ENCODE data around the gene CD99L2.

GRCh38 chrX:150926304-150926703 is 27.8 kb upstream of the CD99L2 start:
- TF ChIP-seq CTCF (IDR thresholded peaks at IDR 0.05; ENCODE audit: low read length) (no peak), EZH2 (IDR thresholded peaks at IDR 0.05; ENCODE audit: borderline replicate concordance, low read length) (no peak)
